ENCODE results near the gene TOPORS. TPM values are rescaled to one million over a fixed set of nuclear protein-coding genes. Genes with fewer than 3 reads are reported as not detected.
"Not testable (repeated sequence)": the region's sequence is repeated elsewhere in the genome, so short reads cannot be mapped to it uniquely, and the experiment has no call there.

TOPORS gene
- 10 to 100 TPM; 25.4 to 29.5 TPM for total RNA-seq
- polyA plus RNA-seq (2013, experiment 1 of 2): 19.8 TPM
- 20.2 TPM for polyA plus RNA-seq (2013, experiment 2 of 2)
- long read RNA-seq, experiment 1, full-length matches to known transcripts: 1 of 13 reads
- long read RNA-seq, experiment 1, partial matches to known transcripts: 1 of 13 reads
- long read RNA-seq, experiment 1, other reads (novel, unspliced or antisense): 11 of 13 reads
- long read RNA-seq, experiment 2, full-length matches to known transcripts: 47 of 81 reads
- long read RNA-seq, experiment 2, partial matches to known transcripts: 31 of 81 reads
- long read RNA-seq, experiment 2, other reads (novel, unspliced or antisense): 3 of 81 reads
- long read RNA-seq, experiment 3, full-length matches to known transcripts: 201 of 290 reads
- long read RNA-seq, experiment 3, partial matches to known transcripts: 77 of 290 reads
- long read RNA-seq, experiment 3, other reads (novel, unspliced or antisense): 12 of 290 reads
- long read RNA-seq, experiment 4, full-length matches to known transcripts: 3 of 14 reads
- long read RNA-seq, experiment 4, partial matches to known transcripts: 5 of 14 reads
- long read RNA-seq, experiment 4, other reads (novel, unspliced or antisense): 6 of 14 reads

- Mint-ChIP-seq H3K27me3 (ENCODE audit: insufficient read depth) (no peaks in the 10 kb centered on the region), H3K4me1 (peaks cover 7% of the 10 kb centered on the region)
- DNase-seq: peak; percentile 94
Measured at GRCh38 chr9:32552172-32552872, at the start of gene TOPORS, which contains the start of gene SMIM27. TOPORS (minus strand) TSS chr9:32552586; CDS start chr9:32552436, 150 bp downstream. SMIM27 (plus strand) TSS chr9:32552327; CDS start chr9:32552435, 108 bp downstream.

GRCh38 chr9:32599021-32599420, 46.6 kb upstream of the TOPORS start:
- H3K36me3 ChIP-seq (ENCODE audit: control insufficient read depth, insufficient read depth, low read length); H3K9me3 ChIP-seq (ENCODE audit: control insufficient read depth, low read length); H3K4me1 ChIP-seq (ENCODE audit: control insufficient read depth, insufficient read depth, low read length); H3K27ac ChIP-seq (ENCODE audit: low read depth, low read length); H3K9ac ChIP-seq (ENCODE audit: extremely low read depth, low read length, poor library complexity, severe bottlenecking); H3K4me3 Mint-ChIP-seq; H3K36me3 Mint-ChIP-seq (ENCODE audit: low read depth); H3K9me3 Mint-ChIP-seq; H3K27ac Mint-ChIP-seq; H3K27me3 Mint-ChIP-seq (ENCODE audit: insufficient read depth); H3K4me3 ChIP-seq (ENCODE audit: low read length); DNase-seq; H3K4me1 Mint-ChIP-seq: not testable (repeated sequence)
- 80 to 88% methylated on average over 1 to 3 of the region's 3 CpGs for WGBS, 2 experiments (ENCODE audit: insufficient coverage in 1 of 2, insufficient read length in 1 of 2)
- peaks cover 11% of the 10 kb centered on the region for H3K27me3 ChIP-seq (ENCODE audit: control insufficient read depth, insufficient read depth, low read length, poor library complexity, severe bottlenecking)

More at GRCh38 chr9:32552172-32552872, at the start of gene TOPORS, which contains the start of gene SMIM27:
- peak within 1 kb of the TSS; percentile 91 for H3K4me3 Mint-ChIP-seq
- Histone ChIP-seq H3K36me3 (ENCODE audit: control insufficient read depth, insufficient read depth, low read length) (peaks cover 26% of the 10 kb centered on the region), H3K27ac (ENCODE audit: low read depth, low read length) (peak within 1 kb of the TSS; percentile 92), H3K4me1 (ENCODE audit: control insufficient read depth, insufficient read depth, low read length) (no peaks in the 10 kb centered on the region), H3K9me3 (ENCODE audit: control insufficient read depth, low read length) (peaks cover 5% of the 10 kb centered on the region), H3K4me3 (ENCODE audit: low read length) (peak within 1 kb of the TSS; percentile 91), H3K27me3 (ENCODE audit: control insufficient read depth, insufficient read depth, low read length, poor library complexity, severe bottlenecking) (no peaks in the 10 kb centered on the region), H3K9ac (ENCODE audit: extremely low read depth, low read length, poor library complexity, severe bottlenecking) (peak within 1 kb of the TSS; percentile 89)
- peak within 1 kb of the TSS; percentile 97 for H3K27ac Mint-ChIP-seq
- no peaks in the 10 kb centered on the region for H3K9me3 Mint-ChIP-seq
- TF ChIP-seq CTCF (conservative IDR thresholded peaks at IDR 0.05): no peak
- 1 to 2% methylated on average over 33 to 46 of the region's 46 CpGs for WGBS, 2 experiments (ENCODE audit: insufficient coverage in 1 of 2, insufficient read length in 1 of 2)
- peaks cover 25% of the 10 kb centered on the region for H3K36me3 Mint-ChIP-seq (ENCODE audit: low read depth)

GRCh38 chr9:32596936-32597335, 44.5 kb upstream of the TOPORS start:
- peaks cover 3% of the 10 kb centered on the region for H3K4me1 Mint-ChIP-seq
- TF ChIP-seq CTCF (conservative IDR thresholded peaks at IDR 0.05): no peak

More at GRCh38 chr9:32596936-32597335, 44.5 kb upstream of the TOPORS start:
- no peak overlapping the region for H3K27ac ChIP-seq (ENCODE audit: low read depth, low read length)
- H3K4me3 Mint-ChIP-seq: no peak overlapping the region
- no peaks in the 10 kb centered on the region for H3K36me3 Mint-ChIP-seq (ENCODE audit: low read depth)
- no peaks in the 10 kb centered on the region for H3K4me1 ChIP-seq (ENCODE audit: control insufficient read depth, insufficient read depth, low read length)
- H3K27me3 ChIP-seq (ENCODE audit: control insufficient read depth, insufficient read depth, low read length, poor library complexity, severe bottlenecking): peaks cover 11% of the 10 kb centered on the region
- no peaks in the 10 kb centered on the region for H3K36me3 ChIP-seq (ENCODE audit: control insufficient read depth, insufficient read depth, low read length)
- no peak overlapping the region for H3K9ac ChIP-seq (ENCODE audit: extremely low read depth, low read length, poor library complexity, severe bottlenecking)
- peaks cover 4% of the 10 kb centered on the region for H3K27me3 Mint-ChIP-seq (ENCODE audit: insufficient read depth)
- no peak overlapping the region for H3K4me3 ChIP-seq (ENCODE audit: low read length)
- H3K9me3 Mint-ChIP-seq: no peaks in the 10 kb centered on the region
- no peaks in the 10 kb centered on the region for H3K9me3 ChIP-seq (ENCODE audit: control insufficient read depth, low read length)
- H3K27ac Mint-ChIP-seq: no peak overlapping the region
- no peak for DNase-seq
